GM12864 (cell line): ENCODE results near the gene SFMBT2.

Experiments used
- DNase-seq: peaks from one replicate; pipeline ENCODE4 v3.0.0-alpha.2; 2011; ENCODE audit warnings: low read depth
- H3K4me3 ChIP-seq: 2 replicates; pipeline ENCODE4 v1.5.1; 2011; ENCODE audit warnings: mild to moderate bottlenecking, low read depth, low read length, control low read depth
- CTCF ChIP-seq: IDR thresholded peaks from 2 replicates; pipeline ENCODE4 v1.5.1; 2011; ENCODE audit warnings: low read depth, mild to moderate bottlenecking, moderate library complexity, low read length, control low read depth, inconsistent platforms; ENCODE audit errors: missing control alignments

The SFMBT2 gene

GRCh38 chr10:7378602-7379403 is 32.0 kb downstream of the SFMBT2 start:
- TF ChIP-seq CTCF: no peak
- no peak overlapping the region for H3K4me3 ChIP-seq
- no peak for DNase-seq

- no peak for TF ChIP-seq CTCF
- no peak overlapping the region for H3K4me3 ChIP-seq
- no peak for DNase-seq
Measured at GRCh38 chr10:7377614-7378248, 33.1 kb downstream of the SFMBT2 start.

GRCh38 chr10:7374795-7375194 is 36.0 kb downstream of the SFMBT2 start:
- no peak for TF ChIP-seq CTCF
- DNase-seq: no peak
- H3K4me3 ChIP-seq: no peak overlapping the region

DNA sequence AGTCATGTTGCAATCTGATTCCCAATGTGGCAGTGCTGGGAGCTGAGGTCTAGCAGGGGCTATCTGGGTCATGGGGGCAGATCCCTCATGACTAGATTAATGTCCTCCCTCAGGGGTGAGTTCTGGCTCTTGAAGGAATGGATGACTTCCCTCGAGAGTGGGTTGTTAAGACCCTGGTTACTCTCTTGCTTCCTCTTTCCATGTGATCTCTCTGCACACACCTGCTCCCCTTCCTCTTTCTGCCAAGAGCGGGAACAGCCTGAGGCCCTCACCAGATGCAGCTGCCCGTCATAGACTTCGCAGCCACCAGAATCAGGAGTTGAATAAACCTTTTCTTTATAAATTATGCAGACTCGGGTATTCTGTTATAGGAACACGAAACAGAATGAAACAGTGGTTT is 37.8 kb downstream of the SFMBT2 start:
- no peak overlapping the region for H3K4me3 ChIP-seq
- DNase-seq: no peak
- TF ChIP-seq CTCF: no peak

DNA sequence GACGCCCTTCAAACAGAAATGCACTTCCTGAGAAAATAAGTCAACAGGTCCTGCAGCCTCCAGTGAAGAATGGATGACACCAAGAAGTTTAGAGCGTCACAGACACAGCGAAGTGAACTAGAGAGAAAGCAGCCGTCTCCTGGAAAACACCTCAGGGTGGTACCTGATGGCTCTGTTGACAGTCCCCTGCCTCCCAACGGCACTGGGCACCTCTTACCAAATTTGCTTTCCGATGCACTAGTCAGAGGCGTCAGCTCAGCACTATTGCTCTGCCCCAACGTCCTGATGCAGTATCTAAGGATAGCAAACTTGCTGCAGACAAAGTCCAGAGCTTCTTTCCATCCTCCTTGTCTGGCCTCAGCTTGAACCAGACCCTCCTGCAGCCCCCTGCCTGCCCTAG is 38.3 kb downstream of the SFMBT2 start:
- H3K4me3 ChIP-seq: no peak overlapping the region
- no peak for DNase-seq
- TF ChIP-seq CTCF: no peak

GRCh38 chr10:7370511-7370910 is 40.3 kb downstream of the SFMBT2 start:
- DNase-seq: no peak
- no peak overlapping the region for H3K4me3 ChIP-seq
- TF ChIP-seq CTCF: no peak
